Osteocyte (in vitro differentiated cells): ENCODE measurements around the gene TTL. TPM values are rescaled to one million over a fixed set of nuclear protein-coding genes. Genes with fewer than 3 reads are reported as not detected.
"Not testable (repeated sequence)": the region's sequence is repeated elsewhere in the genome, so short reads cannot be mapped to it uniquely, and the experiment has no call there.

ENCODE experiments used
- DNase-seq: peaks from one replicate; pipeline ENCODE4 v3.0.0; 2021; ENCODE audit warnings: mixed read lengths; ENCODE audit not compliant: unreplicated experiment; ENCODE audit errors: extremely low spot score
- H3K27ac Mint-ChIP-seq: one replicate; pipeline ENCODE4 v1.8.0; 2021; ENCODE audit warnings: mild to moderate bottlenecking, mixed read lengths; ENCODE audit not compliant: unreplicated experiment
- H3K27me3 Mint-ChIP-seq: one replicate; pipeline ENCODE4 v1.8.0; 2021; ENCODE audit warnings: mixed read lengths; ENCODE audit not compliant: unreplicated experiment
- H3K36me3 Mint-ChIP-seq: one replicate; pipeline ENCODE4 v1.8.0; 2021; ENCODE audit warnings: mixed read lengths; ENCODE audit not compliant: unreplicated experiment
- H3K4me1 Mint-ChIP-seq: one replicate; pipeline ENCODE4 v1.8.0; 2021; ENCODE audit warnings: mixed read lengths; ENCODE audit not compliant: unreplicated experiment
- H3K4me3 Mint-ChIP-seq: one replicate; pipeline ENCODE4 v1.8.0; 2021; ENCODE audit warnings: mild to moderate bottlenecking, moderate library complexity, mixed read lengths; ENCODE audit not compliant: unreplicated experiment
- H3K9me3 Mint-ChIP-seq: one replicate; pipeline ENCODE4 v1.8.0; 2021; ENCODE audit warnings: mixed read lengths; ENCODE audit not compliant: unreplicated experiment
- total RNA-seq: library from RNA; stranded (reverse); gene quantifications from 2 replicates; pipeline ENCODE4 v1.2.1, GENCODE V29; 2021
- TF ChIP-seq, protein P1 (sequence below): fragments of 200-600 bp; sonication (generic); IDR thresholded peaks from 2 replicates; pipeline ENCODE4 v1.5.0; 2021; ENCODE audit warnings: antibody characterized with exemption, mild to moderate bottlenecking, moderate library complexity

TTL gene
- total RNA-seq, 1 donor from 2014 or later: 65.7 TPM

DNA sequence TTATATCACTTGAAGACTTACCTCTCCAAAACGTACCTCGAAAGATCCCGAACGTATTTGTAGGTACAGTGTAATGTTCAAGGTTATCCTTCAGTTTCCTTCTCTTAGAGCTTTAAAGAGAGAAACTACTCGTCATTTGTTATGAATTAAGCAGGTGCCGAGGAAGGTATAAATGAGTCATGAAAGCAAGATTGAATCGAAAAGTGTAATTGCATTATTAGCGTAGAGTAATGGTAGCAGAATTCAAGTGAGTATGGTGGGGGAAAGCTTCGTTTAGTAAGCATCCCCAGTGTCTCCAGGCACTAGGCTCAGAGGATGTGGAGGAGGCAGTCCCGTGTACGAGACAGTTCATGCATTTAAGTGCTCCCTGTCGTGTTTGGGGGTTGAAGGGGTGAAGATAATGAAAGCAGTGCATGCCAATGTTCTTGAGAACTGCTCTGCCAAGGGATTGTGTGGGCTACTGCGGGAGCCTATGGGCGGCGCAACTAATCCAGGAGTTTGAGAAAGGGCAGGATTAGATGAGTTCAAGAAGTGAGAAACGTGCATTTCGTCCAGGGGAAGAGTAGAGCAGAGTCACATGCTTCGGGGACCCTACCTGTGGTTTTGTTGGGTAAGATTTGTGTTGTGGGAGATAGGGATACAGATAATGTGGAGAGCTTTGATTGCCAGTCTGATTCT, 61.2 kb downstream of the TTL start:
- TF ChIP-seq, protein P1, sequence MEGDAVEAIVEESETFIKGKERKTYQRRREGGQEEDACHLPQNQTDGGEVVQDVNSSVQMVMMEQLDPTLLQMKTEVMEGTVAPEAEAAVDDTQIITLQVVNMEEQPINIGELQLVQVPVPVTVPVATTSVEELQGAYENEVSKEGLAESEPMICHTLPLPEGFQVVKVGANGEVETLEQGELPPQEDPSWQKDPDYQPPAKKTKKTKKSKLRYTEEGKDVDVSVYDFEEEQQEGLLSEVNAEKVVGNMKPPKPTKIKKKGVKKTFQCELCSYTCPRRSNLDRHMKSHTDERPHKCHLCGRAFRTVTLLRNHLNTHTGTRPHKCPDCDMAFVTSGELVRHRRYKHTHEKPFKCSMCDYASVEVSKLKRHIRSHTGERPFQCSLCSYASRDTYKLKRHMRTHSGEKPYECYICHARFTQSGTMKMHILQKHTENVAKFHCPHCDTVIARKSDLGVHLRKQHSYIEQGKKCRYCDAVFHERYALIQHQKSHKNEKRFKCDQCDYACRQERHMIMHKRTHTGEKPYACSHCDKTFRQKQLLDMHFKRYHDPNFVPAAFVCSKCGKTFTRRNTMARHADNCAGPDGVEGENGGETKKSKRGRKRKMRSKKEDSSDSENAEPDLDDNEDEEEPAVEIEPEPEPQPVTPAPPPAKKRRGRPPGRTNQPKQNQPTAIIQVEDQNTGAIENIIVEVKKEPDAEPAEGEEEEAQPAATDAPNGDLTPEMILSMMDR: no peak
- H3K4me3 Mint-ChIP-seq: no peak overlapping the region
- H3K4me1 Mint-ChIP-seq: peaks cover 8% of the 10 kb centered on the region
- peaks cover 9% of the 10 kb centered on the region for H3K36me3 Mint-ChIP-seq
- no peak overlapping the region for H3K27ac Mint-ChIP-seq
- DNase-seq: no peak
- no peaks in the 10 kb centered on the region for H3K9me3 Mint-ChIP-seq
- no peaks in the 10 kb centered on the region for H3K27me3 Mint-ChIP-seq

DNA sequence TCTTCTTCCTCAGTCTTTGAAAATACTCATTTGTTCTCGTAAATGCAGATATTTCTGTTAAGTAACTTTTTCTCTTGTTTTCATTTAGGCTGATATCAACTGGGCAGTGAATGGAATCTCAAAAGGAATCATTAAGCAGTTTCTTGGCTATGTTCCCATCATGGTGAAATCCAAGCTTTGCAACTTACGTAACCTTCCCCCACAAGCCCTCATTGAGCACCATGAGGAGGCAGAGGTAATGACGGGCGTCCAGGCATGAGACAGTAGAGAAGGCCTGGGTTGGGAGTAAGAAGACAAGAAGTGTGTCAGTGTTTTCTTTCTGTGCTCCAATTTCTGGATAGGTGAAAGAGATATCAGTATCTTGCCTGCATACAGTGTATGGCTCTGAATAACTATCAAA, 65.4 kb downstream of the TTL start:
- H3K4me3 Mint-ChIP-seq: no peak overlapping the region
- TF ChIP-seq, protein P1: no peak

DNA sequence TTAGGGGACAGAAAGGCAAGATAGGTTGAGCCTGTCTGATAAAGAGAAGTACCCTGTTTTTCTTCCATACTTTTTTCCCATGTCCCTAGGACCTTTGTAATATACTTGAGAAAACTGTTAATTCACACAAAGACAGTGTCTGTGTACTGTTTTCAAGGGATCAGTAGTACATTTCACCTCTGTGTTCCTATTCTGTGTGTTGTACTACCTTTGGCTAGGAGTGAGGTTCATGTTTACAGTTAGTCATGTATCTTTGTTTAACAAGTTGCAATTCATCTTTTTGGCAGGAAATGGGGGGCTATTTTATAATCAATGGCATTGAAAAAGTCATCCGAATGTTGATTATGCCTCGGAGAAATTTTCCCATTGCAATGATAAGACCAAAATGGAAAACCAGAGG, 67.0 kb downstream of the TTL start:
- no peaks in the 10 kb centered on the region for H3K4me1 Mint-ChIP-seq
- H3K27ac Mint-ChIP-seq: no peak overlapping the region
- TF ChIP-seq, protein P1: no peak
- peaks cover 48% of the 10 kb centered on the region for H3K36me3 Mint-ChIP-seq
- no peaks in the 10 kb centered on the region for H3K9me3 Mint-ChIP-seq
- H3K4me3 Mint-ChIP-seq: no peak overlapping the region
- H3K27me3 Mint-ChIP-seq: no peaks in the 10 kb centered on the region
- DNase-seq: no peak

More for the DNA sequence above, 65.4 kb downstream of the TTL start:
- Mint-ChIP-seq H3K27me3 (no peaks in the 10 kb centered on the region), H3K36me3 (peaks cover 35% of the 10 kb centered on the region), H3K9me3 (no peaks in the 10 kb centered on the region), H3K4me1 (no peaks in the 10 kb centered on the region), H3K27ac (no peak overlapping the region)
- DNase-seq: no peak

GRCh38 chr2:112566104-112566503, 84.1 kb downstream of the TTL start:
- peaks cover 60% of the 10 kb centered on the region for H3K36me3 Mint-ChIP-seq
- no peaks in the 10 kb centered on the region for H3K27me3 Mint-ChIP-seq
- H3K4me1 Mint-ChIP-seq: no peaks in the 10 kb centered on the region
- TF ChIP-seq, protein P1: no peak
- DNase-seq: no peak
- no peak overlapping the region for H3K27ac Mint-ChIP-seq
- H3K4me3 Mint-ChIP-seq: no peak overlapping the region
- peaks cover 4% of the 10 kb centered on the region for H3K9me3 Mint-ChIP-seq

GRCh38 chr2:112566508-112566907, 84.6 kb downstream of the TTL start:
- DNase-seq, H3K9me3 Mint-ChIP-seq, H3K27me3 Mint-ChIP-seq, H3K4me1 Mint-ChIP-seq, H3K4me3 Mint-ChIP-seq, H3K27ac Mint-ChIP-seq: not testable (repeated sequence)
- H3K36me3 Mint-ChIP-seq: peaks cover 62% of the 10 kb centered on the region

DNA sequence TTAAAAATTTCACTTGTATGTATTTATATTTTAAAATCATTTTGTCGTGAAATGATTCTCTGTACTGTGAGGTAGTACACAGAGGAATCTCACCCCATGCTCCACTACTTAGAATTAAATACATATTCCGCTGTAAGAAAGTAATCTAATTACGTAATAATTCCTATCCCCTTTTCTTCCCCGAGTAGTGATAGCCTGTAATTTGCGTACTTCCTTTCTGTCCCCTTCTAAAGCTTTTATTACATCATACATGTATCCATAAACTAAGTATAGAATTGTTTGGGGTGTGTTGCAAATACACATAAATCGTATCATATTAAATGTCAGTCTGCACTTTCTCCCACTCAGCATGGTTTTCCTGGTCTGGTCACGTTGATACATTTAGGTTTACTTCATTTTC, 90.0 kb downstream of the TTL start:
- TF ChIP-seq, protein P1: no peak
- no peaks in the 10 kb centered on the region for H3K27me3 Mint-ChIP-seq
- DNase-seq: no peak
- no peaks in the 10 kb centered on the region for H3K4me1 Mint-ChIP-seq
- no peak overlapping the region for H3K4me3 Mint-ChIP-seq
- peaks cover 64% of the 10 kb centered on the region for H3K36me3 Mint-ChIP-seq
- H3K9me3 Mint-ChIP-seq: peaks cover 4% of the 10 kb centered on the region
- no peak overlapping the region for H3K27ac Mint-ChIP-seq
